Uterus (tissue), 4 donors: ENCODE data around the gene RRP36. TPM values are rescaled to one million over a fixed set of nuclear protein-coding genes. Genes with fewer than 3 reads are reported as not detected.
"Not testable (repeated sequence)": the region's sequence is repeated elsewhere in the genome, so short reads cannot be mapped to it uniquely, and the experiment has no call there.

ENCODE experiments used
- DNase-seq, 2 donors: peaks; one replicate each; pipeline ENCODE4 v3.0.0-alpha.2; 2019 to 2020
- H3K27ac ChIP-seq, 2 donors: fragments of 200-600 bp; sonication (generic); 1 replicate in 1 of 2; 2 replicates in 1 of 2; pipeline ENCODE4 v1.5.1; 2016 to 2018
- H3K27me3 ChIP-seq, 2 donors: fragments of 200-600 bp; sonication (generic); one replicate each; pipeline ENCODE4 v1.5.1; 2018 to 2019; ENCODE audit warnings: control low read depth in 1 of 2
- H3K36me3 ChIP-seq, 2 donors: fragments of 200-600 bp; sonication (generic); one replicate each; pipeline ENCODE4 v1.5.1; 2019; ENCODE audit warnings: control low read depth in 1 of 2
- H3K4me1 ChIP-seq, 2 donors: fragments of 200-600 bp; sonication (generic); one replicate each; pipeline ENCODE4 v1.5.1; 2018 to 2019; ENCODE audit warnings: control low read depth in 1 of 2
- H3K4me3 ChIP-seq, 2 donors: fragments of 200-600 bp; sonication (generic); 1 replicate in 1 of 2; 2 replicates in 1 of 2; pipeline ENCODE4 v1.5.1; 2018 to 2019; ENCODE audit warnings: mild to moderate bottlenecking in 1 of 2
- H3K9me3 ChIP-seq, 2 donors: fragments of 200-600 bp; sonication (generic); one replicate each; pipeline ENCODE4 v1.5.1; 2019; ENCODE audit warnings: control low read depth in 1 of 2
- POLR2A ChIP-seq, 2 donors: fragments of 450-650 bp; IDR thresholded peaks; one replicate each; pipeline ENCODE4 v1.6.1; 2016; ENCODE audit warnings: antibody characterized with exemption in 2 of 2, mild to moderate bottlenecking in 1 of 2, moderate library complexity in 1 of 2
- intact Hi-C: fragments of 100-400 bp; cut with DNase I; formaldehyde crosslinking; loops from one replicate; pipeline ENCODE4 v1.15.1; 2023; ENCODE audit warnings: low total_unique reads
- total RNA-seq, 4 donors: library from RNA; depleted of rRNA in 3 of 4; stranded (reverse); fragments of >200 nt in 3 of 4; gene quantifications; one replicate each; pipeline versions ENCODE4 v1.1.0 to v1.2.4, GENCODE V29; 2014 to 2023
- TF ChIP-seq, protein P1 (sequence below), 4 experiments: fragments of 200-600 bp in 2 of 4; fragments of 450-650 bp in 2 of 4; sonication (generic) in 2 of 4; IDR thresholded peaks; one replicate each; pipeline ENCODE4 v1.5.1; 2016 to 2019; ENCODE audit warnings: antibody characterized with exemption in 4 of 4, mild to moderate bottlenecking in 2 of 4, moderate library complexity in 1 of 4
- donor health status: DM: yes; HTN: yes; CAD: no.

The RRP36 gene
- total RNA-seq, 4 donors from 2014 or later: 30.5 to 57.2 (median 45.9) TPM

GRCh38 chr6:43040542-43041257, 19.3 kb downstream of the RRP36 start:
- no peak for DNase-seq
- TF ChIP-seq, protein P1, sequence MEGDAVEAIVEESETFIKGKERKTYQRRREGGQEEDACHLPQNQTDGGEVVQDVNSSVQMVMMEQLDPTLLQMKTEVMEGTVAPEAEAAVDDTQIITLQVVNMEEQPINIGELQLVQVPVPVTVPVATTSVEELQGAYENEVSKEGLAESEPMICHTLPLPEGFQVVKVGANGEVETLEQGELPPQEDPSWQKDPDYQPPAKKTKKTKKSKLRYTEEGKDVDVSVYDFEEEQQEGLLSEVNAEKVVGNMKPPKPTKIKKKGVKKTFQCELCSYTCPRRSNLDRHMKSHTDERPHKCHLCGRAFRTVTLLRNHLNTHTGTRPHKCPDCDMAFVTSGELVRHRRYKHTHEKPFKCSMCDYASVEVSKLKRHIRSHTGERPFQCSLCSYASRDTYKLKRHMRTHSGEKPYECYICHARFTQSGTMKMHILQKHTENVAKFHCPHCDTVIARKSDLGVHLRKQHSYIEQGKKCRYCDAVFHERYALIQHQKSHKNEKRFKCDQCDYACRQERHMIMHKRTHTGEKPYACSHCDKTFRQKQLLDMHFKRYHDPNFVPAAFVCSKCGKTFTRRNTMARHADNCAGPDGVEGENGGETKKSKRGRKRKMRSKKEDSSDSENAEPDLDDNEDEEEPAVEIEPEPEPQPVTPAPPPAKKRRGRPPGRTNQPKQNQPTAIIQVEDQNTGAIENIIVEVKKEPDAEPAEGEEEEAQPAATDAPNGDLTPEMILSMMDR (IDR thresholded peaks at IDR 0.05): no peak
- TF ChIP-seq POLR2A (IDR thresholded peaks at IDR 0.05): no peak
- Histone ChIP-seq H3K4me3 (no peak overlapping the region), H3K4me1 (no peaks in the 10 kb centered on the region), H3K27me3 (no peaks in the 10 kb centered on the region), H3K27ac (no peak overlapping the region), H3K9me3 (no peaks in the 10 kb centered on the region), H3K36me3 (no peaks in the 10 kb centered on the region)
- intact Hi-C loops: no loop called here

- H3K4me1 ChIP-seq, H3K36me3 ChIP-seq, H3K9me3 ChIP-seq, DNase-seq, intact Hi-C loops, H3K4me3 ChIP-seq, H3K27ac ChIP-seq, H3K27me3 ChIP-seq: not testable (repeated sequence)
These were observed 20.1 kb downstream of the RRP36 start for GRCh38 chr6:43041475-43041874.

GRCh38 chr6:43043310-43043709, 21.9 kb downstream of the RRP36 start:
- intact Hi-C loops: no loop called here
- Histone ChIP-seq H3K4me1 (no peaks in the 10 kb centered on the region), H3K27ac (no peak overlapping the region), H3K36me3 (no peaks in the 10 kb centered on the region), H3K4me3 (no peak overlapping the region), H3K9me3 (no peaks in the 10 kb centered on the region), H3K27me3 (no peaks in the 10 kb centered on the region)
- no peak for DNase-seq
- no peak for TF ChIP-seq POLR2A (IDR thresholded peaks at IDR 0.05)
- TF ChIP-seq, protein P1 (IDR thresholded peaks at IDR 0.05): no peak

GRCh38 chr6:43045371-43045930, 24.0 kb downstream of the RRP36 start:
- intact Hi-C loops: no loop called here
- H3K27ac ChIP-seq: no peak overlapping the region

GRCh38 chr6:43047998-43048397, 26.6 kb downstream of the RRP36 start:
- no peak for DNase-seq
- Histone ChIP-seq H3K27me3 (no peaks in the 10 kb centered on the region), H3K4me1 (no peaks in the 10 kb centered on the region), H3K4me3 (no peak overlapping the region), H3K27ac (no peak overlapping the region), H3K9me3 (no peaks in the 10 kb centered on the region), H3K36me3 (no peaks in the 10 kb centered on the region)
- intact Hi-C loops: no loop called here
- TF ChIP-seq POLR2A (IDR thresholded peaks at IDR 0.05): no peak
- TF ChIP-seq, protein P1 (IDR thresholded peaks at IDR 0.05): no peak

More at GRCh38 chr6:43045371-43045930, 24.0 kb downstream of the RRP36 start:
- no peaks in the 10 kb centered on the region for H3K4me1 ChIP-seq
- no peak for DNase-seq
- no peaks in the 10 kb centered on the region for H3K36me3 ChIP-seq
- H3K27me3 ChIP-seq: no peaks in the 10 kb centered on the region
- no peak overlapping the region for H3K4me3 ChIP-seq
- H3K9me3 ChIP-seq: no peaks in the 10 kb centered on the region
- TF ChIP-seq POLR2A (IDR thresholded peaks at IDR 0.05): no peak
- TF ChIP-seq, protein P1 (IDR thresholded peaks at IDR 0.05): no peak
